ENCODE results near the gene ADARB2. TPM values are rescaled to one million over a fixed set of nuclear protein-coding genes. Genes with fewer than 3 reads are reported as not detected.

ADARB2 gene
- total and polyA plus RNA-seq, 4 donors = 0.55 to 0.70 (median 0.59) TPM; not detected in 1

DNA sequence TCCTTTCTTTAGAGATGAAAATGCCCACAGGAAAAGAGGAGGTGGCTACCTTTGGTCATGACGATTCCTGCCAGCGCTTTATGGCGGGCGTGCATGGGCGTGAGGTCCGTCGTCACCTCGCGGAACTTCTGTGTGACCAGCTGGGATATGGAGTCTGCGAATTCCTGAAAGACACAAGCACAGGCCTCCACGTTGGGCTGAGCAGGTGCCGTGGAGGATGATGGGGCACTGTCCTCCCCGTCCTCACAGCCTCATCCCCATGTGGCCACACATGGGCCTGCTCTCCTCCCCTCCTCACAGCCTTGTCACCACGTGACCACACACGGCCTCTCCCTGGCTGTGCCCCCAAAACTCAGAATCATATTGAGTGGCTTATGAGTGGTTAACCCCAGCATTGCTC, 466.4 kb downstream of the ADARB2 start:
- DNase-seq (ENCODE audit: low spot score) = no peak
- WGBS = 91% methylated on average over 15 of the region's 15 CpGs

DNA sequence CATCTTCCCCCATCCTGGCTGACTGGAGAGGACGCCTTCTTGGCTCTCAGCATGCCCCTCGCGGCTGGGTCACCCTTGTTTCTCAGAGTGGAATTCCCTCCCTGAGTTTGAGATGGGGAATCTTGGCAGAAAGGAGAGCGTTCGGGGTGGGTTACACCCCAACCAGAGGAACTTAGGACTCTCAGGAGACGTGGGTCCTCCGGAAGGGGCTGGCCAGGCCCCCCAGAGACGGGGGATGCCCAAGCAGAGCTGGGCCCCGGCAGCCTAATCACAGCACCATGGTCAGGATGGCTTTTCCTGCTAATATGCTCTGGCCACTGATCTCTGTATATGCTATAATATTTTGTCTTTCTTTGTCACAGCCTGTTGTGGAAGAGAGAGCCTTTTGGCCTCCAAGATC, 466.8 kb downstream of the ADARB2 start:
- no peak for DNase-seq (ENCODE audit: low spot score)
- Histone ChIP-seq H3K9ac (ENCODE audit: low read depth in 1 of 2, low read length in 2 of 2) (no peak overlapping the region), H3K27me3 (ENCODE audit: control insufficient read depth in 4 of 4, insufficient read depth in 4 of 4, low read length in 3 of 4) (no peaks in the 10 kb centered on the region), H3K36me3 (ENCODE audit: control insufficient read depth in 4 of 4, insufficient read depth in 3 of 4, low read depth in 1 of 4, low read length in 3 of 4) (no peaks in the 10 kb centered on the region), H3K9me3 (ENCODE audit: control insufficient read depth in 4 of 4, low read length in 3 of 4) (no peaks in the 10 kb centered on the region), H3K4me3 (ENCODE audit: low read depth in 1 of 3, low read length in 3 of 3) (no peak overlapping the region), H3K4me1 (ENCODE audit: control insufficient read depth in 4 of 4, insufficient read depth in 4 of 4, low read length in 3 of 4) (no peaks in the 10 kb centered on the region), H3K27ac (ENCODE audit: low read depth in 1 of 2, low read length in 2 of 2) (no peak overlapping the region)
- no peak for TF ChIP-seq YY1 (IDR thresholded peaks at IDR 0.05)
- no peak for TF ChIP-seq TAF1 (conservative IDR thresholded peaks at IDR 0.05)
- TF ChIP-seq, protein P1, sequence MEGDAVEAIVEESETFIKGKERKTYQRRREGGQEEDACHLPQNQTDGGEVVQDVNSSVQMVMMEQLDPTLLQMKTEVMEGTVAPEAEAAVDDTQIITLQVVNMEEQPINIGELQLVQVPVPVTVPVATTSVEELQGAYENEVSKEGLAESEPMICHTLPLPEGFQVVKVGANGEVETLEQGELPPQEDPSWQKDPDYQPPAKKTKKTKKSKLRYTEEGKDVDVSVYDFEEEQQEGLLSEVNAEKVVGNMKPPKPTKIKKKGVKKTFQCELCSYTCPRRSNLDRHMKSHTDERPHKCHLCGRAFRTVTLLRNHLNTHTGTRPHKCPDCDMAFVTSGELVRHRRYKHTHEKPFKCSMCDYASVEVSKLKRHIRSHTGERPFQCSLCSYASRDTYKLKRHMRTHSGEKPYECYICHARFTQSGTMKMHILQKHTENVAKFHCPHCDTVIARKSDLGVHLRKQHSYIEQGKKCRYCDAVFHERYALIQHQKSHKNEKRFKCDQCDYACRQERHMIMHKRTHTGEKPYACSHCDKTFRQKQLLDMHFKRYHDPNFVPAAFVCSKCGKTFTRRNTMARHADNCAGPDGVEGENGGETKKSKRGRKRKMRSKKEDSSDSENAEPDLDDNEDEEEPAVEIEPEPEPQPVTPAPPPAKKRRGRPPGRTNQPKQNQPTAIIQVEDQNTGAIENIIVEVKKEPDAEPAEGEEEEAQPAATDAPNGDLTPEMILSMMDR (IDR thresholded peaks at IDR 0.05; ENCODE audit: low read depth, low read length, missing input control) = no peak
- no peak for TF ChIP-seq GABPA (IDR thresholded peaks at IDR 0.05 in 1 of 2, conservative IDR thresholded peaks at IDR 0.05 in 1 of 2)
- TF ChIP-seq FOXA1 (IDR thresholded peaks at IDR 0.05) = no peak
- no peak for TF ChIP-seq HNF4A (conservative IDR thresholded peaks at IDR 0.05)
- TF ChIP-seq RAD21 (IDR thresholded peaks at IDR 0.05) = no peak
- no peak for TF ChIP-seq EGR1 (IDR thresholded peaks at IDR 0.05; ENCODE audit: low read depth in 2 of 2)
- TF ChIP-seq, protein P2, sequence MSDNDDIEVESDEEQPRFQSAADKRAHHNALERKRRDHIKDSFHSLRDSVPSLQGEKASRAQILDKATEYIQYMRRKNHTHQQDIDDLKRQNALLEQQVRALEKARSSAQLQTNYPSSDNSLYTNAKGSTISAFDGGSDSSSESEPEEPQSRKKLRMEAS (IDR thresholded peaks at IDR 0.05) = no peak
- no peak for TF ChIP-seq RXRA (IDR thresholded peaks at IDR 0.05)
- TF ChIP-seq FOXA2 (IDR thresholded peaks at IDR 0.05) = no peak
- 84% methylated on average over 9 of the region's 9 CpGs for WGBS

More for the DNA sequence above, 466.4 kb downstream of the ADARB2 start:
- Histone ChIP-seq H3K4me3 (ENCODE audit: low read depth in 1 of 3, low read length in 3 of 3) (no peak overlapping the region), H3K27ac (ENCODE audit: low read depth in 1 of 2, low read length in 2 of 2) (no peak overlapping the region), H3K4me1 (ENCODE audit: control insufficient read depth in 4 of 4, insufficient read depth in 4 of 4, low read length in 3 of 4) (no peaks in the 10 kb centered on the region), H3K9me3 (ENCODE audit: control insufficient read depth in 4 of 4, low read length in 3 of 4) (no peaks in the 10 kb centered on the region), H3K36me3 (ENCODE audit: control insufficient read depth in 4 of 4, insufficient read depth in 3 of 4, low read depth in 1 of 4, low read length in 3 of 4) (no peaks in the 10 kb centered on the region), H3K9ac (ENCODE audit: low read depth in 1 of 2, low read length in 2 of 2) (no peak overlapping the region), H3K27me3 (ENCODE audit: control insufficient read depth in 4 of 4, insufficient read depth in 4 of 4, low read length in 3 of 4) (no peaks in the 10 kb centered on the region)
- TF ChIP-seq, protein P3, sequence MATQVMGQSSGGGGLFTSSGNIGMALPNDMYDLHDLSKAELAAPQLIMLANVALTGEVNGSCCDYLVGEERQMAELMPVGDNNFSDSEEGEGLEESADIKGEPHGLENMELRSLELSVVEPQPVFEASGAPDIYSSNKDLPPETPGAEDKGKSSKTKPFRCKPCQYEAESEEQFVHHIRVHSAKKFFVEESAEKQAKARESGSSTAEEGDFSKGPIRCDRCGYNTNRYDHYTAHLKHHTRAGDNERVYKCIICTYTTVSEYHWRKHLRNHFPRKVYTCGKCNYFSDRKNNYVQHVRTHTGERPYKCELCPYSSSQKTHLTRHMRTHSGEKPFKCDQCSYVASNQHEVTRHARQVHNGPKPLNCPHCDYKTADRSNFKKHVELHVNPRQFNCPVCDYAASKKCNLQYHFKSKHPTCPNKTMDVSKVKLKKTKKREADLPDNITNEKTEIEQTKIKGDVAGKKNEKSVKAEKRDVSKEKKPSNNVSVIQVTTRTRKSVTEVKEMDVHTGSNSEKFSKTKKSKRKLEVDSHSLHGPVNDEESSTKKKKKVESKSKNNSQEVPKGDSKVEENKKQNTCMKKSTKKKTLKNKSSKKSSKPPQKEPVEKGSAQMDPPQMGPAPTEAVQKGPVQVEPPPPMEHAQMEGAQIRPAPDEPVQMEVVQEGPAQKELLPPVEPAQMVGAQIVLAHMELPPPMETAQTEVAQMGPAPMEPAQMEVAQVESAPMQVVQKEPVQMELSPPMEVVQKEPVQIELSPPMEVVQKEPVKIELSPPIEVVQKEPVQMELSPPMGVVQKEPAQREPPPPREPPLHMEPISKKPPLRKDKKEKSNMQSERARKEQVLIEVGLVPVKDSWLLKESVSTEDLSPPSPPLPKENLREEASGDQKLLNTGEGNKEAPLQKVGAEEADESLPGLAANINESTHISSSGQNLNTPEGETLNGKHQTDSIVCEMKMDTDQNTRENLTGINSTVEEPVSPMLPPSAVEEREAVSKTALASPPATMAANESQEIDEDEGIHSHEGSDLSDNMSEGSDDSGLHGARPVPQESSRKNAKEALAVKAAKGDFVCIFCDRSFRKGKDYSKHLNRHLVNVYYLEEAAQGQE (IDR thresholded peaks at IDR 0.05) = no peak
- TF ChIP-seq SP1 (IDR thresholded peaks at IDR 0.05) (no peak), TAF1 (conservative IDR thresholded peaks at IDR 0.05) (no peak), JUND (IDR thresholded peaks at IDR 0.05) (no peak), RAD21 (IDR thresholded peaks at IDR 0.05) (no peak), RXRA (IDR thresholded peaks at IDR 0.05) (no peak), HNF4A (conservative IDR thresholded peaks at IDR 0.05) (no peak), EGR1 (IDR thresholded peaks at IDR 0.05; ENCODE audit: low read depth in 2 of 2) (no peak), GABPA (IDR thresholded peaks at IDR 0.05 in 1 of 2, conservative IDR thresholded peaks at IDR 0.05 in 1 of 2) (no peak), FOXA1 (IDR thresholded peaks at IDR 0.05) (no peak), HNF4G (IDR thresholded peaks at IDR 0.05) (no peak), YY1 (IDR thresholded peaks at IDR 0.05) (no peak)
- TF ChIP-seq, protein P4, sequence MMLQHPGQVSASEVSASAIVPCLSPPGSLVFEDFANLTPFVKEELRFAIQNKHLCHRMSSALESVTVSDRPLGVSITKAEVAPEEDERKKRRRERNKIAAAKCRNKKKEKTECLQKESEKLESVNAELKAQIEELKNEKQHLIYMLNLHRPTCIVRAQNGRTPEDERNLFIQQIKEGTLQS (IDR thresholded peaks at IDR 0.05) = no peak
- TF ChIP-seq, protein P1 (IDR thresholded peaks at IDR 0.05; ENCODE audit: low read depth, low read length, missing input control) = no peak
- TF ChIP-seq, protein P5, sequence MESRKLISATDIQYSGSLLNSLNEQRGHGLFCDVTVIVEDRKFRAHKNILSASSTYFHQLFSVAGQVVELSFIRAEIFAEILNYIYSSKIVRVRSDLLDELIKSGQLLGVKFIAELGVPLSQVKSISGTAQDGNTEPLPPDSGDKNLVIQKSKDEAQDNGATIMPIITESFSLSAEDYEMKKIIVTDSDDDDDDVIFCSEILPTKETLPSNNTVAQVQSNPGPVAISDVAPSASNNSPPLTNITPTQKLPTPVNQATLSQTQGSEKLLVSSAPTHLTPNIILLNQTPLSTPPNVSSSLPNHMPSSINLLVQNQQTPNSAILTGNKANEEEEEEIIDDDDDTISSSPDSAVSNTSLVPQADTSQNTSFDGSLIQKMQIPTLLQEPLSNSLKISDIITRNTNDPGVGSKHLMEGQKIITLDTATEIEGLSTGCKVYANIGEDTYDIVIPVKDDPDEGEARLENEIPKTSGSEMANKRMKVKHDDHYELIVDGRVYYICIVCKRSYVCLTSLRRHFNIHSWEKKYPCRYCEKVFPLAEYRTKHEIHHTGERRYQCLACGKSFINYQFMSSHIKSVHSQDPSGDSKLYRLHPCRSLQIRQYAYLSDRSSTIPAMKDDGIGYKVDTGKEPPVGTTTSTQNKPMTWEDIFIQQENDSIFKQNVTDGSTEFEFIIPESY (IDR thresholded peaks at IDR 0.05) = no peak
- TF ChIP-seq, protein P2 (IDR thresholded peaks at IDR 0.05) = no peak
